Activated T-cell treated with anti-CD3 and anti-CD28 coated beads for 48 hours (primary cell): ENCODE measurements around the gene ERBB4.

ENCODE experiments used
- DNase-seq: peaks from one replicate; pipeline ENCODE4 v3.0.0-alpha.2; 2020; ENCODE audit warnings: low read depth

ERBB4 gene

DNA sequence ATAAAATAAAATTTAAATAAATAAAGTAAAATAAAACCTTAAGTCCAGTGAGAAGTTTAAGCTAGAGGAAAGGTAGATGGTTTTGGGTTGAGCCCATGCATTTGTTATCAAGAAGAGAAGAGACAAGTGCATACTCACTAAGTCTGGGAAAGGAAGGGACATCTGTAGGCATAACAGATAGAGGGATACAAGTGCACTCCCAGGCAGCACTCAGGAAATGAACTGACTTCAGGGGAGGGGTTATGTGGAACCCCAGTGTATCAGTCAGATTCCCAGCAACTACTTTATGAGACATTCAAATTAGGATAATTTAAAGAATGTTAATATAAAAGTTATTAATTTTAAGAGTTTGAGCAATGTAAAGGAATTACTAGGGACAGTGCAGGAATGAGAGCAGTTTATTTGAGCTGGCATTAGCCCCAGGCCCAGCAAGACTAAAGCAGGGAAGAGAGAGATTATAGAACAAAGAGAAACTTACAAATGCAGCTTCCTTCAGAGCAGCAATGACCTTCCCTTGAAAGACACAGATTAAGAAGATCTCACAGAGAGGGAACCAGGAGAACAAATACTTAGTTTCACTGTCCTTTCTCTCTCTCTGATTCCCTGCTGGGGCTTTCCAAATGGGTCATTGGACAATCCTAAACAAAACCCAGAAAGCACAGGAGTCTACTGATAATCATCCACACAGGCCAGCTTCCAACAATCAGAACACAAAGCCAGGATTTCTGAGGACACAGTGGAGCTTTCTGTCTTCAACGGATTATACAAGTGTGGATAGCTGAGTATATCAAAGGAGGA, 109.7 kb downstream of the ERBB4 start:
- DNase-seq, result no peak

DNA sequence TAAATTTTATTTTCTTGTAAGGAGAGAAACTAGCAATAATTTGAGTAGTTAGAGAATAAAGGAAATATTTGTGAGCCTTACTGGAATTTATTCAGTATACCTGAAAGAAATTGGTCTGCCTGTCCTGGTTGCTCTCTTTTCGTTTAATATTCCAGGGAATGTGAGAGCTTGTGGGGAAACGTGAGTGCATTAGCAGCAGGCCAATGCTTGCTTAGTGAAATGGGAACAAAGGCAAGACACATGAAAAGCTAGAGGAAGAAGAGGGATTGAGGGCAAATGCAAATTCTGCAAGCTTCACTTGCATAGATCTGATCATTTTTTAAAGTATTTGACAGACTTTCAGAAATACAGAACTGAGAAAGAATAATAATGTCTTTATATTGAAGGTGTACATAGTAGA, 111.0 kb downstream of the ERBB4 start:
- no peak for DNase-seq

DNA sequence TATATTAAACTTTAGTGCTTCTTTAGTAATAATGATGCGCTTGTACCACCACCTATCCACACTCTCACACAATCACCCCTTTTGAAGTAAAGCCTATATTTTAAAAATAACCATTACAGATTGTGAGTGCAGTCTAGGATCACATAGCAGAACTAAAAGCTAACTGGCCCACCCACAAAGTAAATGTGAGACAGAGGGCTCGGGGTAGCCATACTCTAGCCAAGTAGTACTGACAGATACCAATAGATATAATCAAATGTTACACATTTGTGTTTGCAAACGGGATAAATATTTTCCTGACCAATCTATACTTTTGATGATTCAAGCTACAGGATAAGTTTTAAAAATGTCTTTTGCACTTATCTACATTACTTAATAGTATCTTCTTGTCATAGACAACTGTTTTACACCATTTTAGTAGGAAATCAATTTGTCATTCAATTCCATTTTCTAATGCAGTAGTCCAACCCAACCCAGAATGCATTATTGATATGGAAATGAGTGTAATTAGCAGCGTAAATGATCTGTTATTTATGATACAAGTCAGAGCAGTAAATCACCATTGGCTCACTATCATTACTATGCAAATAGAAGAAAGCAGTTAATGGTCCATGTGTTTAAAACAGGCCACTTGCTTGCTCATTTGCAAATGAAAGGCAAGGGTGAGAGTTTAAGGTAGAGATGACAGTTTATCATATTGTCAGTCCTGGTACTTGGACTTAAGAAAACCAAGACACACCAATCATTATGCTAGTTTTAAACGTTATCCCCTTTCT, 111.8 kb downstream of the ERBB4 start:
- no peak for DNase-seq

DNA sequence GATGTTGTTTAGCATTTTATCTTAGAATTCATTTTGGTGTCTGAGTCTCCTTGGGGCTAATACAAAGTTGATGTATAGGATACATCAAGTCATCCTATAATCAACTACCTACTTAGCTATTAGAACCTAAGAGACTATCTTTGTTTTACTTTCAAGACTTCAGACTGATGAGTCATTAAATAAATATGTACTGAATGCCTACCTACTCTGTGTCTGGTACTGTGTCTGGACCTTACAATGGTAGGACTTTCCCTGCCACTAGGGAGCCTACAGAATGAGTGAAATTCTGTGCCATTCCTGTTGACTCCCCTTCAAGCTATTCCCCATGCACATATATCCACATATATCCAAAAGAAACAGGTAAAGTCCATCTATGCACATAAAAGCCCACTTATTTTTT, 114.5 kb downstream of the ERBB4 start:
- DNase-seq, result no peak

DNA sequence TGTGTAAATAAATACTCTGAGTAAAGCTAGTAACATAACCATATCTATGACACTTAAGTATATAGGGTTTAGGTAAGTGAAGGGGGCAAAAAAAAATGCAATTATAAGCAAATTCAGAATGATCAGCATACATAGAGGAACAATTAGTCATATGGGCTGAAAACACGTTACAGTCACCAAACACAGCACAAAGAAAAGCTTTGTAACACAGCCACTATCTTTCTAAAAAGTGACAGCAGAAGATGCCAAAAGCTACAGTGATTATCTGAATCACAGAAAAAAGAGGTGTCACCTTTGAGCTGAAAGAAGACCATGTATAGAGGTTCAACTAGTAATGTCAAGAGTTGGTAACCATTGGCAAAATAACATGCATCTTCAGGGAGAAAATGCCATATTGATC, 115.5 kb downstream of the ERBB4 start:
- DNase-seq, result no peak

DNA sequence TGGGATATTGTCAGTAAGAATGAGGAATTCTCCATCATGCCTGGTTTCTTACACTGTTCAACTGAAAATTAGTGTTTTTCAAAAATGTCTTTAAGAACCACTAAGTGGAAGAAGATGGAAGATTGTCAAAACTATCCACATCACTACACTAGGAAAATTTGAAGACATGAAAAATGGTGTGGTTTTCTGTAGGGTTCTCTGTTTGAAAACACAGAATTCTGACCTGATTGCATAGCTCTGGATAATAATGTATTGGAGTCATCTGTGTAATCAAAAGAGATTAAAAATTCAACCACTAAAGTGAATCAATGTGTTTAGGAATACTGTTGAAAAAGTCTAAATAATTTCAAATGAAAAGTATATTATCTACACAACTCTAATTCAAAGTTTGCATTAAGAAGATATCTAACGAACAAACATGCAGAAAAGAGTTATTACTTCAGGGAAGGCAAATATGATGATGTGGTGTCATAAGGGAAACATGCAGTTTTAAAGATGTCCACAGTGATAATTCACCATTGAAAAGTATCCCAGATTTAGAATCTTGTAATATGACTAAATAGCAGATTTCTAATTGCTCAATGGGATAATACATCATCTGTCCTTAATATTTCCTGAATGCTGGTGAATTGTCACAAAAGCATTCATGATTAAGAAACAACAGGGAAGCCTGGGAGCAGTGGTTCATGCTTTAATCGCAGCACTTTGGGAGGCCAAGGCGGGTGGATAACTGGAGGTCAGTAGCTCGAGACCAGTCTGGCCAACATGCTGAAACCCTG, 116.9 kb downstream of the ERBB4 start:
- no peak for DNase-seq

DNA sequence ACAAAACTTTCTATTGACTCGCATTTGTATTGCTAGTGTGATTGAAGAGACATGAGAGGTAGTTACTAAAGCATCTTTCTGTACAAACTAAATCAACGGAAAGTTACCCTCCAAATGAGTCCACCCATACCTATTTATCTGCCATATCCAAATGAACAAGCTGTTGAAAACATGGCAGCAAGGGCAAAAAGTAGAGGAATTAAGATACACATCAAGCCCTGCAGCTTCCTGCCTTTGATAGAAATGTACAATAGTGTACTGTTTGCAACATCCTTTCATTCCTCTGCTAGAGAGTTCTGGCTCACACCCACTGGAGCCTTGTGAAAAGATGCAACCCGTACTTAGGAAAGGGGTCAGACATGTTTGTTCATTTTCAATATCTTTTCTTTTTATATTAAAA, 122.5 kb downstream of the ERBB4 start:
- no peak for DNase-seq

DNA sequence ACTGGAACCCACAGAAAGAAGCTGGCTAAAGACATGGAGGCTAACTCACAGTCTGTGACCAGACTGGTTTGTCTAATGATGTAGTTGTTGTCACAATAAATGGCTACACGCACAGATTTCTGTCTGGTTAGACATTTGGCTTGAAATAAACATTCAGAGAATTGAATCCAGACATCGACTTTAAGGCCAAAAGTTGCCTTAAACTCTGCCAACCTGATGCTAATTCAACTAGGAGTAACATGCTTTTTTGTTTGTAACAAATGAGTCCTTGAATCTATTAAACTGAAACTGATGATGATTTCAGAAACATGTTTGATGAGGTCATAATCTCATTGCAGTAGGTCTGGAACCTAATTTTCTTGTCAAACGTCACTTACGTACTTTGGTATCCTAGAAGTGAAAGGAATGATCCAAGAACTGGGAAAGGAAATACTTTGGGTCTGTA, 123.8 kb downstream of the ERBB4 start:
- DNase-seq, result no peak

DNA sequence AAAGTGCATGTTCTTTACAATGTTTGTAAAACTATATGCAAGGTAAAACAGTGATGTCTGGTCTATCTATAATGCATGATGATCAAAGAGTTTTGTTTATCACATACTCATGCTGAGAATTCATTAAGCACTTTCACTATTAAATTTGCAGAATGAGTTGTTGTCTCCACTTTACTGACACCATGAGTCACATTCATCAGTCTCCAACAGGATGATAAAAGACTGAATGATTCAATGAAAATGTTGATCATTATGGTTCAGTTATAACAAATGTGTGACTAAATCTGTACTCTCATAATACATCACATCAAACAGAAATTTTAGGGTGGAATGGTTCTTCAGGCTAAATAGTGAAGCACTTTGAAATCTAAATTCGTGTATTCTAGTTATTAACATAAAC, 129.0 kb downstream of the ERBB4 start:
- DNase-seq, result no peak

DNA sequence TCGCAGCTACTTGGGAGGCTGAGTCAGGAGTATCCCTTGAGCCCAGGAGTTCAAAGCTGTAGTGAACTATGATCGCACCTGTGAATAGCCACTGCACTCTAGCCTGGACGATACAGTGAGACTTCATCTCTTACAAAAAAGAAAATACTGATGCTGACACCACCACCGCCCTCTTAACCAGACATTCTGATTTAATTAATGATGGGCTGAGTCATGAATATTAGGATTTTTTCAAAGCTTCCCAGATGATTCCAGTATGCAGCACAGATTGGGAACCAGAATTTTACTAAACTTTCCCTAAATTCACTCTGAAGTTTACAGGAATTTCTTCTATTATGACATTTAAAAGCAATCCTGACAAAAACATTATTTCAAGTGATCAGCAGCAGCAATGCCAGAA, 130.1 kb downstream of the ERBB4 start:
- DNase-seq, result no peak

DNA sequence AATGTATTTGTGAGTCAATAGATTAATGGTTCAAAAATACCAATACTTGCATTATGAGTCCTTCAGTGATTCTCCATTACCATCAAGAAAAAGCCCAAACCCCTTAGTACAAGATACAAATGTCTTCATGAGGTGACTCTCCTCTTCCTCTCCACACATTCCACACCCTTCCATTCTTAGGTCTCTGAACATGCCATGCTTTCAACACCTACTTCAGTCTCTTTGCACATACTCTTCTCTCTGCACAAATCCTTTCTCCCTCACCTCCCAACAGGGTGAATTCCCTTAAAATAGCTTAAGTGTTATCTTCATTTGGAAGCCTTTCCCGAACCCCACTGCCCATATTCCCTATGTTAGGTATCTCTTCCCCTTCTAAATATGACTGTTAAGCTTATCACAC, 131.9 kb downstream of the ERBB4 start:
- DNase-seq, result no peak

DNA sequence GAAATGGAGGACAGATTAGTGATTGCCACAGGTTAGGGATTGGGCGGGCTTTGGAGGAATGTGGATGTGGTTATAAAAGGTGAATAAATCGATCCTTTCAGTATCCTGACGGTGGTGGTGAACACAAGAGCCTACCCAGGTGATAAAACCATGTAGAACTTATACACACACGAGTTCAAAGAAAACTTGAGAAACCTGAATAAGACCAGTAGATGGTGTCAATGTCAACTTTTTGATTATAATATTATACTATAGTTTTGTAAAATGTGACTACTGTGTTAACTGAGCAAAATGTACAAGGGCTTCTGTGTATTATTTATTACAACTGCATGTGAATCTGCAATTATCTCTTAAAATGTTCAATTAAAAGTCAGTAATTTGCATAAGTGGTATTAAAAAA, 136.3 kb downstream of the ERBB4 start:
- DNase-seq, result no peak

DNA sequence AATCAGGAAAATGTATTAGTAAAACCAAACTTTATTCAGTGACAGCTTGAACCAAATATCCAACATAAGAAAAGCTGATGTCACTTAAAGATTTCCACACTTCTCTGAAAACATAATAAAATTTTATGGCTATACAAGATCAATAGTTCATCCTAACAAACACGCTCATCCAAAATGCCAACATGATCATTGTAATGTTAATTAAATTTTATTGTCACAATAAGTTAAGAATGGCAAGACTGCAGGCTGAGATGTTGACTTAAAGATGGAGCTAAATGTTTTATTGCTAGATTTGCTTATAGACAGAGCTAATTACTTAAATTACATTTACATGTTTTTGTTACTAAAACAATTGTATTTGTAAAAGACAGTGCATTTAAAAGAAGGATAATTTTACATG, 140.3 kb downstream of the ERBB4 start:
- no peak for DNase-seq

DNA sequence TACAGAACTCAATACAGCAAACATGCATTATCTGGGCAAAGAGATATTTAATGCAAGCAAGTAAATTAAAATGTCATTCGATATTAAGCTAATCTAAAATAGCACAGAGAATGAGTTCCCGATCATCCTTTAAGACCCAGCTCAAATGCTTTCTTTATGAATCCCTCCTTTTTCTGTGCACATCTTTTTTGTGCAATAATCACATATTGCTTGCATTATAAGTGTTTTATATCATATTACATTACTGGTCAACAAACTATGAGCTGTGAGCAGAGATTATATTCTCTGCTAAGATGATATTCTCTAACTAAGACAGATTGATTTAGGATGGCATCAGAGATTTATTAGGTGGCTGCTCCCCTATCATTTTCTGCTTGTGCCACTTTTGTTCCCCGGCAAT, 146.1 kb downstream of the ERBB4 start:
- no peak for DNase-seq

DNA sequence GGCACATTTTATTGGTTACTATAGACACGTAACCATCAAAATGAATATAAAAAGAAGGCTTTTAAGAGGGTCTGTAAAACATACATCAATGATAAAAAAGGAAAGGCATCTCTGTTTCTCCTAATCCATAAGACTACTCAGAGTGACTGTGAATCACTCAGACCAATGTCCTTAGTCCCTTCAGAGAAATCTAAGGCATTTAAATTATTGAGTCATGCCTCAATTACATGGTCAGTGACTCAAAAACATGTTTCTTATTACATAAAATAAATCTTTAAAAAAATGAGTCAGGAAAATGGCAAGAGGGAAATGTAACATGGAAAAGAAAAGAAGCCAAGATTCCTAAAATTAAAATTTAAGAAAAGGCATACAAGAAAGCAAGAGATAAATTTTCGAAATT, 146.6 kb downstream of the ERBB4 start:
- no peak for DNase-seq

DNA sequence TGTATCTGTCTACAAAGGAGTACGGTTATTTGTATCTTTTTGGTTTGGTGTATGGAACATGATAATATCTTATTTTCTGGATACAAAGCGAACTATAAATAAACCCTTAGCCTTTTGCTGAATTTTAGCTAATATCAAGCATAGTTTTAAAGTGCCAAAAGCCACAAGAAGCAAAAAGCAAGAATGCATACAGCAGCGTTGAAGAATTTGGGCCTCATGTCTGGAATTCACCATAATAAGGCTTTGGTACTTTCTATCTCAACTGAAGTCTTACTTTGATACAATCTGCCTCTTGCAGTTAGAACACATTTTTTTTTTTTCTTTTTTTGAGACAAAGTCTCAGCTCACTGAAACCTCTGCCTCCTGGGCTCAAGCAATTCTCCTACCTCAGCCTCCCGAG, 151.5 kb downstream of the ERBB4 start:
- DNase-seq, result no peak

DNA sequence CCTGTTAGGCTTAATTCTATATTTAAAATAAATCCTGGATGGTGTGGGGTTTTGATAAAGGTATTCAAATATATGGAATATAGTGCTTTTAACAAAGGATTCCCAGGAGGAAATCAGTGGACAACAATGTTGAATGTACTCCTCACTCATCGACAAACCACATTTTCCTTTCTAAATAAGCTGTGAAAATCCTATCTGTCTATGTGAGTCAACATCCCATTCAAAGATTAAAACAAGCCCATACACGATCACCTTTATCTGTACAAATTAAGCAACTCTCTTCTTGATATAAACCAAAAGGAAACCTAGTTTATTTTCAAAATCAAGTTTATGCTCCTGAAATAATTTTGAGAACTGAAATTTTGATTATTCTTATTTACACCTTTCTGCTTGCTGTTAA, 153.4 kb downstream of the ERBB4 start:
- DNase-seq, result no peak

DNA sequence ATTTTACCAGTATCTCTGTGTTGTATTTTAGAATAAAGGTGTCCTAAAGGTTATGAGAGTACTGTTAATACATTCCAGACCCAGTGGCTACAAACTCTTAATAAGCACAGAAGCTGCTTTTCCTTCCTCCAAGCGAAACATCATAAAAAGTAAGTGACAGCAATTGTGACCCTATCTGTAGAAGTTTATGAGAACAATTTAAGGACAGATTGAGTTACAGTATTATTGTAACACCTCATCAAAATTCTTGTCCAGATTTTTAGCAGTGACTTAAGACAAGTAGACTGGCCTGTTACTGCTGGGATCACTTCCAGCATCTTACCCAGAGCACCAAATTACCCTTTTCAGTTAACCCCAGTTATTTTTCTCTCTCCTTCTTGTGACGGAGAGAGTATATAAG, 154.6 kb downstream of the ERBB4 start:
- DNase-seq, result no peak

DNA sequence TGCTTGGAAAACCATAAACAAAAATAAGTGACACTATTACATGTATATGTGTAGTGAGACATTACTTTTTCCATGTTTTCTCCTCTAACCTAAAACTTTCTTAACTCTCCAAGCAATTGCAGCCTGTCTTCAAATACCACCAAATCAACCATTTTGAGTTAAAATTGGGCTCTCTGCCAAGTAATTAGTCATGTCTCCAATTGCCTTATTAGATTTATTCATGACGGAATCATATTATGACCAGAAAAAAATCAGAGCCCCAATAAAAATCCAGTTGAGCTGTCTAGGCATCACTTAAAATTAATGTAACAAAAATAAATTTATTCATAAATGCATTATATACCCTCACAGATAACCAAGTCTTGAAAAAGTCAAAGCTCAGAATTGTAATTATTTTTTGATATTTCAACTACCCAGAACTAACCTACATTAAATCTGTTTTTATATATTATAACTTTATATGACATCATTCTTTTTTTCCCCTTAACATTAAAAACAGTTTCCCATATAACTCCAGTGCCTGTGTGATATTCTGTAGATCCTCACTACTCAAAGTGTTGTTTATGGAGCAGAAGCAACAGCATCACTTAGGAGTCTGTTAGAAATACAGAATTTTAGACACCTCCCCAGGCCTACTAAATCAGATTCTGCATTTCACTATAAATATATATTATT, 157.0 kb downstream of the ERBB4 start:
- DNase-seq, result no peak

DNA sequence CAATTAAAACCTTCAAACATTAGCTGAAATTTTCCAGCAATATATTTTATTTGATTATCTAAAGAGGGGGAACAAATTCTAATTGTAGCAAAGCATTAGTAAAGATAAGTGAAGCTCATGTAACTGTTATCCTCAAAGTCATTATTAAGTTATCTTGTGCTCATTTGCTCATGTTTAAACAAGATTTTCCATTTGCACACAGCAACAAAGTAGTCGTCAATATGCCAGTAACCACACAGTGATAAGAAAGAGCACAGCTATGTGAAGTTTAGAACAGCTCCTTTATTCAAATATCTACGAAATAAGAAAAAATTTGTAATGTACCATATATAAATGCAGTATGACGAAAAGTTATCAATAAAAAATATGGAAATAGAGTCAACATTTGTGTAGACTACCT, 159.5 kb downstream of the ERBB4 start:
- no peak for DNase-seq

DNA sequence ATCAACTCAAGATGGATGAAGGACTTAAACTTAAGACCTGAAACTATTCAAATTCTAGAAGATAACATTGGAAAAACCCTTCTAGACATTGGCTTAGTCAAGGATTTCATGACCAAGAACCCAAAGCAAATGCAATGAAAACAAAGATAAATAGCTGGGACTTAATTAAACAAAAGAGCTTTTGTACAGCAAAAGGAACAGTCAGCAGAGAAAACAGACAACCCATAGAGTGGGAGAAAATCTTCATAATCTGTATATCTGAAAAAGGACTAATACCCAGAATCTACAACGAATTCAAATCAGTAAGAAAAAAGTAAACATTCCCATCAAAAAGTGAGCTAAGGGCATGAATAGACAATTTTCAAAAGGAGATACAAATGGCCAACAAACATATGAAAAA, 171.2 kb downstream of the ERBB4 start:
- no peak for DNase-seq
